Progenitor cell of endocrine pancreas (in vitro differentiated cells): ENCODE results near the gene COL11A2. TPM values are rescaled to one million over a fixed set of nuclear protein-coding genes. Genes with fewer than 3 reads are reported as not detected.

Source experiments
- DNase-seq: peaks from one replicate; pipeline ENCODE4 v3.0.0; 2021; ENCODE audit warnings: low spot score; ENCODE audit not compliant: unreplicated experiment
- H3K27ac Mint-ChIP-seq: 2 replicates; pipeline ENCODE4 v1.8.0; 2021; ENCODE audit warnings: mild to moderate bottlenecking, moderate library complexity, mixed read lengths
- H3K27me3 Mint-ChIP-seq: 2 replicates; pipeline ENCODE4 v1.8.0; 2021; ENCODE audit warnings: mixed read lengths
- H3K36me3 Mint-ChIP-seq: 2 replicates; pipeline ENCODE4 v1.8.0; 2022; ENCODE audit warnings: mixed read lengths; ENCODE audit not compliant: insufficient read depth
- H3K4me1 Mint-ChIP-seq: 2 replicates; pipeline ENCODE4 v1.8.0; 2021; ENCODE audit warnings: low read depth, mixed read lengths
- H3K4me3 Mint-ChIP-seq: 2 replicates; pipeline ENCODE4 v1.8.0; 2021; ENCODE audit warnings: low read depth, mild to moderate bottlenecking, moderate library complexity, mixed read lengths
- H3K9me3 Mint-ChIP-seq: 2 replicates; pipeline ENCODE4 v1.8.0; 2021; ENCODE audit warnings: low read depth, mixed read lengths
- total RNA-seq: library from RNA; stranded (reverse); gene quantifications from 2 replicates; pipeline ENCODE4 v1.2.1, GENCODE V29; 2021
- TF ChIP-seq, protein P1 (sequence below): fragments of 200-600 bp; sonication (generic); IDR thresholded peaks from one replicate; pipeline ENCODE4 v1.5.0; 2021; ENCODE audit warnings: antibody characterized with exemption, mild to moderate bottlenecking; ENCODE audit not compliant: unreplicated experiment

Gene COL11A2
- total RNA-seq, 1 donor from 2014 or later: 4.3 TPM

- Mint-ChIP-seq H3K4me3 (peak overlapping the region; percentile 100), H3K36me3 (peaks cover 16% of the 10 kb centered on the region), H3K4me1 (peaks cover 45% of the 10 kb centered on the region), H3K27me3 (peaks cover 3% of the 10 kb centered on the region), H3K27ac (peak overlapping the region; percentile 93), H3K9me3 (no peaks in the 10 kb centered on the region)
- DNase-seq: no peak
- TF ChIP-seq, protein P1, sequence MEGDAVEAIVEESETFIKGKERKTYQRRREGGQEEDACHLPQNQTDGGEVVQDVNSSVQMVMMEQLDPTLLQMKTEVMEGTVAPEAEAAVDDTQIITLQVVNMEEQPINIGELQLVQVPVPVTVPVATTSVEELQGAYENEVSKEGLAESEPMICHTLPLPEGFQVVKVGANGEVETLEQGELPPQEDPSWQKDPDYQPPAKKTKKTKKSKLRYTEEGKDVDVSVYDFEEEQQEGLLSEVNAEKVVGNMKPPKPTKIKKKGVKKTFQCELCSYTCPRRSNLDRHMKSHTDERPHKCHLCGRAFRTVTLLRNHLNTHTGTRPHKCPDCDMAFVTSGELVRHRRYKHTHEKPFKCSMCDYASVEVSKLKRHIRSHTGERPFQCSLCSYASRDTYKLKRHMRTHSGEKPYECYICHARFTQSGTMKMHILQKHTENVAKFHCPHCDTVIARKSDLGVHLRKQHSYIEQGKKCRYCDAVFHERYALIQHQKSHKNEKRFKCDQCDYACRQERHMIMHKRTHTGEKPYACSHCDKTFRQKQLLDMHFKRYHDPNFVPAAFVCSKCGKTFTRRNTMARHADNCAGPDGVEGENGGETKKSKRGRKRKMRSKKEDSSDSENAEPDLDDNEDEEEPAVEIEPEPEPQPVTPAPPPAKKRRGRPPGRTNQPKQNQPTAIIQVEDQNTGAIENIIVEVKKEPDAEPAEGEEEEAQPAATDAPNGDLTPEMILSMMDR: no peak
Measured at GRCh38 chr6:33203443-33204164, 11.3 kb upstream of the COL11A2 start.

DNA sequence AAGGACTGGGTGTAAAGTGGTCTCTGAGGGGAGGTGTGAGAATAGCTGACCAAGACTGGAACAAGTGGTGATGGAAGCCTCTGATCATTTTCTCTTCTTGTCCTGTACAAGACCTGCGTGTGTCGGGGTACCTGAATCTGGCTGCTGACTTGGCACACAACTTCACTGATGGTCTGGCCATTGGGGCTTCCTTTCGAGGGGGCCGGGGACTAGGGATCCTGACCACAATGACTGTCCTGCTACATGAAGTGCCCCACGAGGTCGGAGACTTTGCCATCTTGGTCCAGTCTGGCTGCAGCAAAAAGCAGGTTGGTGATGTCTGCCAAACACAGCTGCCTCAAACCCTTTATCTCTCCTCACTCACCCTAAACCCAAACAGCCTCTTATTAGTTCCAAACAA lies 10.5 kb upstream of the COL11A2 start:
- DNase-seq: no peak
- TF ChIP-seq, protein P1: no peak
- no peaks in the 10 kb centered on the region for H3K9me3 Mint-ChIP-seq
- H3K4me3 Mint-ChIP-seq: peak overlapping the region; percentile 100
- peaks cover 53% of the 10 kb centered on the region for H3K4me1 Mint-ChIP-seq
- H3K27me3 Mint-ChIP-seq: peaks cover 3% of the 10 kb centered on the region
- H3K36me3 Mint-ChIP-seq: peaks cover 16% of the 10 kb centered on the region
- H3K27ac Mint-ChIP-seq: no peak overlapping the region

GRCh38 chr6:33201935-33202334 lies 9.7 kb upstream of the COL11A2 start:
- TF ChIP-seq, protein P1: no peak
- Mint-ChIP-seq H3K36me3 (peaks cover 16% of the 10 kb centered on the region), H3K4me3 (peak overlapping the region; percentile 100)

GRCh38 chr6:33201147-33201545 lies 8.9 kb upstream of the COL11A2 start:
- Mint-ChIP-seq H3K4me1 (peaks cover 54% of the 10 kb centered on the region), H3K27ac (peak overlapping the region; percentile 99), H3K27me3 (peaks cover 1% of the 10 kb centered on the region), H3K9me3 (no peaks in the 10 kb centered on the region), H3K4me3 (peak overlapping the region; percentile 100), H3K36me3 (peaks cover 18% of the 10 kb centered on the region)
- TF ChIP-seq, protein P1: peak; percentile 34
- DNase-seq: no peak

More at GRCh38 chr6:33201935-33202334, 9.7 kb upstream of the COL11A2 start:
- H3K27me3 Mint-ChIP-seq: peaks cover 3% of the 10 kb centered on the region
- peaks cover 56% of the 10 kb centered on the region for H3K4me1 Mint-ChIP-seq
- peak overlapping the region; percentile 86 for H3K27ac Mint-ChIP-seq
- no peak for DNase-seq
- no peaks in the 10 kb centered on the region for H3K9me3 Mint-ChIP-seq

DNA sequence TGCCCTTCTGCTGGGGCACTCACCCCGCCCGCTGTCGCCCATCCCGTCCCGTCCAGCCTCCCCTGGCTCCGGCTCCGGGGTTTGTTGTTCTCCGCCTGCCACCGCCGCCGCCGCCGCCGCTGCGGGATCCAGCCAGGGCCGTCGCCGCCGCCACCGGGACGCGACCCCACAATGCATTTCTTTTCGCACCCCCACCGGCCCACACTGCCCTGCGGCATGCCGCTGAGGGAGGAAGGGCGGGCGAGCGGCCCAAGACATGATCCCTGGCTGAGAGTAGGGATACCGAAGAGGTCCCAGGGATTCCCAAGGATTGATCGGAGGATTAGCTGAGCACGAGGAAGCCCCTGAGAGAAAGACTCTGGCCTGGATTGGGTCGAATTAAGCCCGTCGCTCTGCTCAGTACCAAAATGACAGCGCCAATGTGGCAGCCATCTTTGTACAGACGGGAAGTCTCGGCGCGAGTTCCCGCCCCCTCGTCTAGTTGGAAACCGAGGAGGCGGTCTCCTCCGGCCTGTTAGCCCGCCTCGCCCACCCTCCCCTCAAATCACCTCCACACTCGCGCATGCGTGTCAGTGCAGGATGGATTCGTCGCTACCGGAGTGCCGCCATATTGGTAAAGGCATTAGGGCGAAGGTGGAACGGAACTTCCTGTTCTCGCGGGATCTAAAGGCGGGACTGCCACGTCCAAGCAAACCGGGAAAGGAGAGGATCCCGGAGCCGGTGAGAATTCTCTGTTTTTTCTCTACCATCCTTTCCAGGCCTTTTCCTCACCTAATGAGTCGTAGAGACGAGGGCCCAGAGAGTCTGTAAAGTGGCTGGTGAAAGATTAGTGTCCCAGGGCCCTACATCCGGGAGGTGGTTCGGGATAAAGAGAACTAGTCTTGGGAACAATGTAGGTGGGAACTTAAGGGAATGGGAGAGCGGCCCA lies 8.2 kb upstream of the COL11A2 start, which contains the start of the genes RXRB and SLC39A7:
RXRB (minus strand) TSS at position 447 of the 928 bp plus-strand sequence; CDS start at position 258, 189 bp downstream.
SLC39A7 (plus strand) TSS at position 649 of the 928 bp plus-strand sequence. CDS start 379 bp downstream, outside the sequence.
- TF ChIP-seq, protein P1: no peak
- Mint-ChIP-seq H3K4me3 (peak within 1 kb of the TSS; percentile 100), H3K9me3 (no peaks in the 10 kb centered on the region), H3K4me1 (peaks cover 49% of the 10 kb centered on the region), H3K27ac (peak within 1 kb of the TSS; percentile 99), H3K27me3 (no peaks in the 10 kb centered on the region), H3K36me3 (peaks cover 24% of the 10 kb centered on the region)
- DNase-seq: peak; percentile 99
